Hepatocyte (in vitro differentiated cells): ENCODE measurements around the gene GOSR1.
"Not testable (repeated sequence)": the region's sequence is repeated elsewhere in the genome, so short reads cannot be mapped to it uniquely, and the experiment has no call there.

Experiments used
- EZH2 ChIP-seq: fragments of 200-600 bp; sonication (generic); IDR thresholded peaks from 2 replicates; pipeline ENCODE4 v1.6.1; 2016; ENCODE audit warnings: antibody characterized with exemption, mild to moderate bottlenecking, borderline replicate concordance
- EZH2phosphoT487 ChIP-seq: fragments of 200-600 bp; sonication (generic); IDR thresholded peaks from one replicate; pipeline ENCODE4 v1.6.1; 2018; ENCODE audit warnings: antibody characterized with exemption, mild to moderate bottlenecking, low read depth, moderate library complexity; ENCODE audit not compliant: unreplicated experiment, severe bottlenecking
- TF ChIP-seq, protein P1 (sequence below): fragments of 200-600 bp; sonication (generic); IDR thresholded peaks from 2 replicates; pipeline ENCODE4 v1.5.1; 2016; ENCODE audit warnings: antibody characterized with exemption, mild to moderate bottlenecking; ENCODE audit not compliant: poor library complexity

DNA sequence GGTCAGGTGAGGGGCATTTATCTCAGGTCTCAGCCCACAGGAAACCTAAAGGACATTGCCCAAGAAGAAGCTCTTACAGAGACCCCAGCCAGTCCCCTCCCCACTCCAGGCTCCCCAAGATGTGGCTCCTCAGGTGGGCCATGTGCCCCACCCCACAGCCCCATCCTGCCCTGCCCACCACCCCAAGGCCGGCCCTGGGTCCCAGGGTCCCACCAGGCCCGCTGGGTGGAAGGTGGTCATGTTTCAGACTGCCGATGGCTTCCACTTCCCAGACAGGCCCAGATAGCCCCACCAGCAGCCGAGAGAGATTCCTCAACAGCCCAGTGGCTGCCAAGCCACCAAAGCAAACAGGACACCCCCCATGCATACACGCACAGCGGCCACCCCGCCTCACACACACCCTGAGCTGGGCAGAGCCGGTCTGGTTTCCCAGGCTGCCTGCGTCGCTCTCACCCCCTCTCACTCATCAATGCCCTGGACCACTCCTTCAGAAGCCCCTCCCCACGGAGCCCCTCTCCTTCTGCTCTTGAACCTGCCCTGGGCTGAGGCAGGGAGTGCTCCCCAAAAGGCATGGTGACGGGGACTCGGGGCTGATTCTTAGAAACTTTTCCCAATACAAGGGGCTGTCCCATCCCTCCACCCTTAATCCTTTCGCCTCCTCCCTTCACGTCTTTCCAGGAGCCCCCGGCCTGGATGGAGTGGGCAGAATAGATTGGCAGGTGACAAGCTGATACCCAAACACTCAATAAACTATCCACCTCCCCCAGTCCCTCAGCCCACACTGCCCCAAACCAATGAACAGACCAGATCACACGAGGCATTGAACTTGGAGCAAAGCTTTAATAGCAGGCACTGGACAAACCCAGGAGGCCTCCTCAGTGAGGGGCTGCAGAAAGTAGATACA is 95.7 kb downstream of the GOSR1 start:
- TF ChIP-seq, protein P1, sequence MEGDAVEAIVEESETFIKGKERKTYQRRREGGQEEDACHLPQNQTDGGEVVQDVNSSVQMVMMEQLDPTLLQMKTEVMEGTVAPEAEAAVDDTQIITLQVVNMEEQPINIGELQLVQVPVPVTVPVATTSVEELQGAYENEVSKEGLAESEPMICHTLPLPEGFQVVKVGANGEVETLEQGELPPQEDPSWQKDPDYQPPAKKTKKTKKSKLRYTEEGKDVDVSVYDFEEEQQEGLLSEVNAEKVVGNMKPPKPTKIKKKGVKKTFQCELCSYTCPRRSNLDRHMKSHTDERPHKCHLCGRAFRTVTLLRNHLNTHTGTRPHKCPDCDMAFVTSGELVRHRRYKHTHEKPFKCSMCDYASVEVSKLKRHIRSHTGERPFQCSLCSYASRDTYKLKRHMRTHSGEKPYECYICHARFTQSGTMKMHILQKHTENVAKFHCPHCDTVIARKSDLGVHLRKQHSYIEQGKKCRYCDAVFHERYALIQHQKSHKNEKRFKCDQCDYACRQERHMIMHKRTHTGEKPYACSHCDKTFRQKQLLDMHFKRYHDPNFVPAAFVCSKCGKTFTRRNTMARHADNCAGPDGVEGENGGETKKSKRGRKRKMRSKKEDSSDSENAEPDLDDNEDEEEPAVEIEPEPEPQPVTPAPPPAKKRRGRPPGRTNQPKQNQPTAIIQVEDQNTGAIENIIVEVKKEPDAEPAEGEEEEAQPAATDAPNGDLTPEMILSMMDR: not testable (repeated sequence)
- TF ChIP-seq EZH2phosphoT487, EZH2: not testable (repeated sequence)
